NB4 (cell line): ENCODE results near the gene ARID1B.

Experiments used
- DNase-seq: peaks from one replicate; pipeline ENCODE4 v3.0.0; 2010; ENCODE audit warnings: low read depth
- H3K4me3 ChIP-seq: one replicate; pipeline ENCODE4 v1.5.1; 2011; ENCODE audit warnings: mild to moderate bottlenecking, low read depth, low read length, moderate library complexity
- CTCF ChIP-seq: IDR thresholded peaks from one replicate; pipeline ENCODE4 v1.5.1; 2012; ENCODE audit warnings: low read depth, low read length
- MAX ChIP-seq: IDR thresholded peaks from 2 replicates; pipeline ENCODE4 v1.6.1; 2011; ENCODE audit warnings: low read depth, low read length
- MYC ChIP-seq: IDR thresholded peaks from 2 replicates; pipeline ENCODE4 v1.6.1; 2011; ENCODE audit warnings: low read depth, low read length
- POLR2A ChIP-seq: IDR thresholded peaks from 2 replicates; pipeline ENCODE4 v1.6.1; 2011; ENCODE audit warnings: mild to moderate bottlenecking; ENCODE audit not compliant: insufficient read length; ENCODE audit errors: extremely low read depth

The ARID1B gene

GRCh38 chr6:156776840-156777576 is at the start of gene ARID1B:
Gene ARID1B, plus strand, starts transcription at chr6:156777378. Its CDS starts 303 bp downstream, at chr6:156777681.
- TF ChIP-seq CTCF (no peak), MAX (peak; percentile 55), MYC (peak; percentile 81), POLR2A (peak; percentile 58)
- peak; percentile 87 for DNase-seq
- peak within 1 kb of the TSS; percentile 90 for H3K4me3 ChIP-seq

GRCh38 chr6:156727715-156728385 is 49.3 kb upstream of the ARID1B start:
- no peak overlapping the region for H3K4me3 ChIP-seq
- peak; percentile 62 for DNase-seq
- TF ChIP-seq MYC (no peak), POLR2A (no peak), CTCF (no peak), MAX (no peak)

GRCh38 chr6:156729248-156729647 is 47.9 kb upstream of the ARID1B start:
- TF ChIP-seq MAX (no peak), MYC (no peak), POLR2A (no peak), CTCF (no peak)
- no peak overlapping the region for H3K4me3 ChIP-seq
- peak; percentile 32 for DNase-seq

GRCh38 chr6:156731396-156731795 is 45.8 kb upstream of the ARID1B start:
- no peak for TF ChIP-seq MAX
- TF ChIP-seq CTCF, result no peak
- no peak for TF ChIP-seq MYC
- TF ChIP-seq POLR2A, result no peak
- peak; percentile 59 for DNase-seq
- no peak overlapping the region for H3K4me3 ChIP-seq

DNA sequence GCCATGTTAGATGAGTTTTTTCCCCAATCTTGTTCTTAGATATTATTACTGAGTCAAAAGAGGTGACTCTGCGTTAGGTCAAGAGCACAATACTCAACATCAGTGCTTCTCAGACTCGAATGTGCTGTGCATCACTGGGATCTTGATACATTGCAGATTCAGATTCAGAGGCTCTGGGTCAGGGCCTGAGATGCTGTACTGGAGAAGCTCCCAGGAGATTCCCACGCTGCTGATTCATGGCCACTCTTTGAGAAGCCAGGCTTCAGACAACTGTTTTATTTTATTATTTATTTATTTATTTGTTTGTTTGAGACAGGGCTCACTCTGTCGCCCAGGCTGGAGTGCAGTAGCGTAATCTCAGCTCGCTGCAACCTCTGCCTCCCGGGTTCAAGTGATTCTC is 41.4 kb upstream of the ARID1B start:
- no peak for DNase-seq
- TF ChIP-seq MYC (no peak), POLR2A (no peak), CTCF (no peak), MAX (no peak)
- H3K4me3 ChIP-seq, result no peak overlapping the region
